Measurements from ENCODE around the gene MBNL2.

The MBNL2 gene

GRCh38 chr13:97306106-97306505 is 84.0 kb downstream of the MBNL2 start:
- DNase-seq, result no peak

GRCh38 chr13:97306645-97307044 is 84.5 kb downstream of the MBNL2 start:
- no peak for DNase-seq

- DNase-seq, result no peak
Measured at GRCh38 chr13:97307118-97307881, 85.2 kb downstream of the MBNL2 start.

- DNase-seq, result no peak
Measured at GRCh38 chr13:97307882-97308624, 85.9 kb downstream of the MBNL2 start.

GRCh38 chr13:97308735-97309429 is 86.7 kb downstream of the MBNL2 start:
- no peak for DNase-seq

- DNase-seq, result no peak
Measured at GRCh38 chr13:97310809-97311436, 88.8 kb downstream of the MBNL2 start.

- no peak for DNase-seq
Measured at GRCh38 chr13:97311956-97312355, 89.8 kb downstream of the MBNL2 start.

GRCh38 chr13:97313551-97314260 is 91.6 kb downstream of the MBNL2 start:
- no peak for DNase-seq

- no peak for DNase-seq
Measured at GRCh38 chr13:97316390-97316789, 94.3 kb downstream of the MBNL2 start.

- DNase-seq, result no peak
Measured at GRCh38 chr13:97317933-97318332, 95.8 kb downstream of the MBNL2 start.

GRCh38 chr13:97318532-97318931 is 96.4 kb downstream of the MBNL2 start:
- no peak for DNase-seq

- no peak for DNase-seq
Measured at GRCh38 chr13:97319113-97319720, 97.1 kb downstream of the MBNL2 start.

GRCh38 chr13:97321101-97321500 is 99.0 kb downstream of the MBNL2 start:
- no peak for DNase-seq

- DNase-seq, result no peak
Measured at GRCh38 chr13:97321616-97322321, 99.6 kb downstream of the MBNL2 start.

GRCh38 chr13:97322740-97323342 is 100.7 kb downstream of the MBNL2 start:
- no peak for DNase-seq

GRCh38 chr13:97324115-97324514 is 102.0 kb downstream of the MBNL2 start:
- no peak for DNase-seq

- no peak for DNase-seq
Measured at GRCh38 chr13:97325738-97326137, 103.6 kb downstream of the MBNL2 start.

- no peak for DNase-seq
Measured at GRCh38 chr13:97327086-97327485, 105.0 kb downstream of the MBNL2 start.

- no peak for DNase-seq
Measured at GRCh38 chr13:97327506-97328221, 105.5 kb downstream of the MBNL2 start.

- DNase-seq, result no peak
Measured at GRCh38 chr13:97328222-97328790, 106.2 kb downstream of the MBNL2 start.

Measured in CD4-positive, alpha-beta T cell treated with Interferon alpha-2 for 1 hour (primary cell).